ENCODE results near the gene STAP2. TPM values are rescaled to one million over a fixed set of nuclear protein-coding genes. Genes with fewer than 3 reads are reported as not detected.
"Not testable (repeated sequence)": the region's sequence is repeated elsewhere in the genome, so short reads cannot be mapped to it uniquely, and the experiment has no call there.

Gene STAP2
- total RNA-seq, 1 donor from 2014 or later = 11.8 TPM

- no peak overlapping the region for H3K4me3 ChIP-seq
- no peak overlapping the region for H3K27ac ChIP-seq
- DNase-seq (no peak), ATAC-seq (no peak)
- intact Hi-C loops (cut with DNase I) = no loop called here
- H3K36me3 ChIP-seq = no peaks in the 10 kb centered on the region
- no peak for TF ChIP-seq CTCF (IDR thresholded peaks at IDR 0.05)
- H3K27me3 ChIP-seq (ENCODE audit: low read depth) = peaks cover 29% of the 10 kb centered on the region
- no peaks in the 10 kb centered on the region for H3K9me3 ChIP-seq
- H3K4me1 ChIP-seq = no peaks in the 10 kb centered on the region
Observed at GRCh38 chr19:4295972-4296771, 42.5 kb downstream of the STAP2 start.

- no peaks in the 10 kb centered on the region for H3K36me3 ChIP-seq
- no peak overlapping the region for H3K27ac ChIP-seq
- peaks cover 34% of the 10 kb centered on the region for H3K27me3 ChIP-seq (ENCODE audit: low read depth)
- ATAC-seq (no peak), DNase-seq (no peak)
- no peak overlapping the region for H3K4me3 ChIP-seq
- H3K4me1 ChIP-seq = no peaks in the 10 kb centered on the region
- H3K9me3 ChIP-seq = no peaks in the 10 kb centered on the region
- TF ChIP-seq CTCF (IDR thresholded peaks at IDR 0.05) = no peak
- intact Hi-C loops (cut with DNase I) = no loop called here
Observed at GRCh38 chr19:4294389-4294788, 44.2 kb downstream of the STAP2 start.

- DNase-seq (no peak), ATAC-seq (peak in 1 of 2 donors; percentile 23)
- peaks cover 34% of the 10 kb centered on the region for H3K27me3 ChIP-seq (ENCODE audit: low read depth)
- intact Hi-C loops (cut with DNase I) = no loop called here
- H3K9me3 ChIP-seq = no peaks in the 10 kb centered on the region
- no peaks in the 10 kb centered on the region for H3K36me3 ChIP-seq
- no peak overlapping the region for H3K4me3 ChIP-seq
- no peaks in the 10 kb centered on the region for H3K4me1 ChIP-seq
- H3K27ac ChIP-seq = no peak overlapping the region
- TF ChIP-seq CTCF (IDR thresholded peaks at IDR 0.05) = no peak
Observed at GRCh38 chr19:4292515-4292914, 46.1 kb downstream of the STAP2 start.

- Histone ChIP-seq H3K27me3 (ENCODE audit: low read depth) (peaks cover 26% of the 10 kb centered on the region), H3K9me3 (no peaks in the 10 kb centered on the region), H3K27ac (no peak overlapping the region), H3K4me1 (no peaks in the 10 kb centered on the region), H3K36me3 (no peaks in the 10 kb centered on the region), H3K4me3 (no peak overlapping the region)
- no peak for TF ChIP-seq CTCF (IDR thresholded peaks at IDR 0.05)
- DNase-seq = no peak
- intact Hi-C loops (cut with DNase I) = no loop called here
- no peak for ATAC-seq
Observed at GRCh38 chr19:4291184-4291732, 47.4 kb downstream of the STAP2 start.

- intact Hi-C loops (cut with DNase I) = no loop called here
- H3K27ac ChIP-seq = no peak overlapping the region
- H3K27me3 ChIP-seq (ENCODE audit: low read depth) = peaks cover 15% of the 10 kb centered on the region
- DNase-seq (no peak), ATAC-seq (no peak)
- no peaks in the 10 kb centered on the region for H3K9me3 ChIP-seq
- H3K4me3 ChIP-seq = no peak overlapping the region
- H3K36me3 ChIP-seq = no peaks in the 10 kb centered on the region
- TF ChIP-seq CTCF (IDR thresholded peaks at IDR 0.05) = no peak
- H3K4me1 ChIP-seq = no peaks in the 10 kb centered on the region
Observed at GRCh38 chr19:4288091-4288777, 50.4 kb downstream of the STAP2 start.

GRCh38 chr19:4286141-4286540 lies 52.5 kb downstream of the STAP2 start:
- H3K27me3 ChIP-seq (ENCODE audit: low read depth) = peaks cover 35% of the 10 kb centered on the region
- ATAC-seq; H3K9me3 ChIP-seq; H3K4me1 ChIP-seq; H3K4me3 ChIP-seq; H3K36me3 ChIP-seq; intact Hi-C loops (cut with DNase I); DNase-seq; H3K27ac ChIP-seq: not testable (repeated sequence)
